CD14-positive monocyte (primary cell): Measurements from ENCODE around the gene ZNF385C. TPM values are rescaled to one million over a fixed set of nuclear protein-coding genes. Genes with fewer than 3 reads are reported as not detected.
"Not testable (repeated sequence)": the region's sequence is repeated elsewhere in the genome, so short reads cannot be mapped to it uniquely, and the experiment has no call there.

ENCODE experiments used
- DNase-seq, 3 donors: peaks; one replicate each; pipeline ENCODE4 v3.0.0-alpha.2; 2011 to 2022
- H2AFZ ChIP-seq: 2 replicates; pipeline ENCODE4 v1.6.0; 2012; ENCODE audit warnings: mild to moderate bottlenecking, low read depth, low read length, inconsistent platforms; ENCODE audit not compliant: insufficient read depth, poor library complexity, severe bottlenecking
- H3K27ac ChIP-seq, 2 donors: 1 replicate in 1 of 2; 2 replicates in 1 of 2; pipeline ENCODE4 v1.5.1; 2012 to 2013; ENCODE audit warnings: low read length in 2 of 2, control low read depth in 1 of 2, inconsistent platforms in 1 of 2, low read depth in 1 of 2, mild to moderate bottlenecking in 1 of 2
- H3K27me3 ChIP-seq, 2 donors: one replicate each; pipeline versions ENCODE4 v1.6.0 to v1.6.1; 2011 to 2013; ENCODE audit warnings: low read length in 2 of 2; ENCODE audit not compliant: control insufficient read depth in 2 of 2, insufficient read depth in 2 of 2
- H3K36me3 ChIP-seq, 2 donors: replicated peaks in 1 of 2; 1 replicate in 1 of 2; 2 replicates in 1 of 2; pipeline versions ENCODE4 v1.5.1 to v1.6.1; 2012 to 2013; ENCODE audit warnings: low read length in 2 of 2, control low read depth in 1 of 2, inconsistent platforms in 1 of 2, mild to moderate bottlenecking in 1 of 2; ENCODE audit not compliant: insufficient read depth in 2 of 2, control insufficient read depth in 1 of 2
- H3K4me1 ChIP-seq, 2 donors: 1 replicate in 1 of 2; 2 replicates in 1 of 2; pipeline versions ENCODE4 v1.5.1 to v1.6.1; 2012 to 2013; ENCODE audit warnings: low read length in 2 of 2, control low read depth in 1 of 2, inconsistent platforms in 1 of 2, mild to moderate bottlenecking in 1 of 2, moderate library complexity in 1 of 2; ENCODE audit not compliant: insufficient read depth in 2 of 2, control insufficient read depth in 1 of 2
- H3K4me2 ChIP-seq: replicated peaks from 2 replicates; pipeline ENCODE3; 2012; ENCODE audit warnings: low read length, moderate library complexity, mild to moderate bottlenecking; ENCODE audit not compliant: poor library complexity, severe bottlenecking; ENCODE audit errors: extremely low read depth
- H3K4me3 ChIP-seq, 3 experiments: fragments of 200-600 bp in 1 of 3; sonication (generic) in 1 of 3; replicated peaks in 1 of 3; 1 replicate in 2 of 3; 2 replicates in 1 of 3; pipeline ENCODE4 v1.5.1; 2011 to 2013; ENCODE audit warnings: low read length in 3 of 3, mild to moderate bottlenecking in 3 of 3, control low read depth in 2 of 3, low read depth in 2 of 3, inconsistent platforms in 1 of 3, moderate library complexity in 1 of 3
- H3K79me2 ChIP-seq: 2 replicates; pipeline ENCODE4 v1.6.0; 2012; ENCODE audit warnings: mild to moderate bottlenecking, control low read depth, inconsistent platforms, low read length, moderate library complexity; ENCODE audit not compliant: insufficient read depth
- H3K9ac ChIP-seq: 2 replicates; pipeline ENCODE4 v1.6.0; 2017; ENCODE audit warnings: low read length, mild to moderate bottlenecking; ENCODE audit not compliant: insufficient read depth, poor library complexity, severe bottlenecking
- H3K9me3 ChIP-seq, 2 donors: replicated peaks in 1 of 2; 1 replicate in 1 of 2; 2 replicates in 1 of 2; pipeline versions ENCODE4 v1.5.1 to v1.6.1; 2012 to 2013; ENCODE audit warnings: low read length in 2 of 2, control low read depth in 1 of 2; ENCODE audit not compliant: control insufficient read depth in 1 of 2, insufficient read depth in 1 of 2
- H4K20me1 ChIP-seq: 2 replicates; pipeline ENCODE4 v1.6.0; 2012; ENCODE audit warnings: mild to moderate bottlenecking, low read length, control low read depth, moderate library complexity; ENCODE audit not compliant: insufficient read depth
- H3K27ac Mint-ChIP-seq, 7 donors: one replicate each; pipeline ENCODE4 v1.8.0; 2020; ENCODE audit warnings: mild to moderate bottlenecking in 7 of 7, mixed read lengths in 7 of 7, moderate library complexity in 6 of 7, inconsistent platforms in 2 of 7
- H3K27me3 Mint-ChIP-seq, 3 donors: one replicate each; pipeline ENCODE4 v1.8.0; 2021 to 2022; ENCODE audit warnings: low read depth in 3 of 3, mild to moderate bottlenecking in 3 of 3, mixed read lengths in 3 of 3, moderate library complexity in 3 of 3, inconsistent platforms in 1 of 3
- H3K36me3 Mint-ChIP-seq, 2 donors: one replicate each; pipeline ENCODE4 v1.8.0; 2020; ENCODE audit warnings: mixed read lengths in 2 of 2, inconsistent platforms in 1 of 2, mild to moderate bottlenecking in 1 of 2
- H3K4me1 Mint-ChIP-seq: one replicate; pipeline ENCODE4 v1.8.0; 2020; ENCODE audit warnings: mild to moderate bottlenecking, mixed read lengths
- H3K4me3 Mint-ChIP-seq, 2 donors: one replicate each; pipeline ENCODE4 v1.8.0; 2020; ENCODE audit warnings: mild to moderate bottlenecking in 2 of 2, mixed read lengths in 2 of 2, moderate library complexity in 1 of 2
- H3K9me3 Mint-ChIP-seq, 7 donors: one replicate each; pipeline ENCODE4 v1.8.0; 2020 to 2022; ENCODE audit warnings: mixed read lengths in 7 of 7, mild to moderate bottlenecking in 6 of 7, moderate library complexity in 6 of 7, inconsistent platforms in 2 of 7
- WGBS: methylation state at CpG from one replicate; pipeline ENCODE4 v1.1.5; 2013; ENCODE audit warnings: missing lambda C conversion rate; ENCODE audit not compliant: insufficient coverage; 5-methylcytosine and 5-hydroxymethylcytosine counted together
- intact Hi-C, 2 donors: fragments of 100-400 bp; cut with micrococcal nuclease; formaldehyde crosslinking; loops; one replicate each; pipeline versions ENCODE4 v1.15.0 to v1.15.1; 2023
- polyA plus RNA-seq, 3 donors: library from polyadenylated mRNA; depleted of rRNA in 1 of 3; unstranded in 2 of 3; stranded (reverse) in 1 of 3; fragments of 300-500 nt in 2 of 3; fragments of >200 nt in 1 of 3; fragmentation: Illumina TruSeq in 2 of 3; gene quantifications; 1 replicate in 2 of 3; 2 replicates in 1 of 3; pipeline ENCODE4 v1.2.3, GENCODE V29; 2012 to 2021
- TF ChIP-seq, protein P1 (sequence below): fragments of 200-600 bp; IDR thresholded peaks from one replicate; pipeline ENCODE4 v1.8.0; 2022; ENCODE audit warnings: antibody characterized with exemption, mild to moderate bottlenecking

ZNF385C gene
- polyA plus RNA-seq, 3 donors, result 0.09 to 0.55 TPM; not detected in 1

DNA sequence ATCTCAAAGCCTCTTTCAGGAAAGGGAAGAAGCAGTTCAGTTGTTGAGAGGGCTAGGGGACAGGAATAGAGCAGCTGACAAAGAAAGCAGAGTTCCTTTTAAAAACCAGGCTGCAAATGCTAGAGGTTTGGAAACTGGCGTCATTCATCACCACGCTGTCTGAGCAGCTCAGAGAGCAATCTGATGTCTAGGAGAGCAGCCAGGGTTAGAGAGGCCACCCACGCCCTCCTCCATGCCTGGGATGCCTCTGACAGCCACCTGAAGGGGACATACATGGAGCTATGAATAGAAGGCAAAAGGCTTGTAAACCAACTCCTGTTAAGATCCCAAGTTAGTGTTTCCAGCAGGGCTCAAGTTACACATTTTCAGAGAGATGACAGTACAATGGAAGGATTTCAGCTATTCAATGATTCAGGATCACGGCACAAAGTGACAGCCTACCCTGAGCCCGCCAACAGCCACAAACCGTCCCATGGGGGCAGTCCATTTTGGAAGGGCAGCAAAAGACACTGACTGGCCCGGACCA, 44.2 kb upstream of the ZNF385C start:
- H3K4me1 Mint-ChIP-seq, result peaks cover 33% of the 10 kb centered on the region
- H3K4me2 ChIP-seq, result no peak overlapping the region

DNA sequence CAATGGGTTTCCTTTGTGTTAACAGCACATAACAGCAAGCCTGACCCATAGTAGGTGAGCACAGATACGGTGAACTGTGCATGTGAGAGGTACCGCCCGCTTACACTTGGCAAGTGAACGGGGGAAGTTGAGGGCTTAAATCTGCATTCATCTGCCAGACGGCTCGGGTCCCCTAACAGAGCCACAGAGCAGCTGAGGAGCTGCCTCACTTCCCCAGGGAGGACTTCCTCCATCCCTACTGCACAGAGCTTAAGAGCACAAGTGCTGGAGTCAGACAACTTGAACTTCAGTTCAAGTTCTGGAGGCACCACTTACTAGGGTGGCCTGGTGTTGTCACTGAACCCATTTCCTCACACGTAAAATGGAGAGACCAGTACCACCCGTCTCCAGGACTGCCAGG, 43.1 kb upstream of the ZNF385C start:
- H3K4me1 Mint-ChIP-seq, result peaks cover 41% of the 10 kb centered on the region
- H3K27ac Mint-ChIP-seq, result peak overlapping the region in 5 of 7 donors; percentile 12 to 83 (median 52)
- Histone ChIP-seq H3K9me3 (no peaks in the 10 kb centered on the region), H3K27me3 (no peaks in the 10 kb centered on the region), H3K4me2 (no peak overlapping the region), H3K27ac (peak overlapping the region in 1 of 2 donors; percentile 45), H3K4me1 (peaks cover 5 to 21% of the 10 kb centered on the region in 2 donors), H3K36me3 (peaks cover 38 to 87% of the 10 kb centered on the region in 2 donors), H3K79me2 (peaks cover 98% of the 10 kb centered on the region), H3K9ac (no peak overlapping the region), H2AFZ (no peak overlapping the region), H4K20me1 (peaks cover 97% of the 10 kb centered on the region), H3K4me3 (no peak overlapping the region)
- no peak overlapping the region for H3K4me3 Mint-ChIP-seq
- no peaks in the 10 kb centered on the region for H3K27me3 Mint-ChIP-seq
- no peaks in the 10 kb centered on the region for H3K9me3 Mint-ChIP-seq
- WGBS, result 71% methylated on average over 1 of the region's 8 CpGs
- DNase-seq, result no peak
- H3K36me3 Mint-ChIP-seq, result peaks cover 26 to 72% of the 10 kb centered on the region in 2 donors
- intact Hi-C loops, result no loop called here
- TF ChIP-seq, protein P1, sequence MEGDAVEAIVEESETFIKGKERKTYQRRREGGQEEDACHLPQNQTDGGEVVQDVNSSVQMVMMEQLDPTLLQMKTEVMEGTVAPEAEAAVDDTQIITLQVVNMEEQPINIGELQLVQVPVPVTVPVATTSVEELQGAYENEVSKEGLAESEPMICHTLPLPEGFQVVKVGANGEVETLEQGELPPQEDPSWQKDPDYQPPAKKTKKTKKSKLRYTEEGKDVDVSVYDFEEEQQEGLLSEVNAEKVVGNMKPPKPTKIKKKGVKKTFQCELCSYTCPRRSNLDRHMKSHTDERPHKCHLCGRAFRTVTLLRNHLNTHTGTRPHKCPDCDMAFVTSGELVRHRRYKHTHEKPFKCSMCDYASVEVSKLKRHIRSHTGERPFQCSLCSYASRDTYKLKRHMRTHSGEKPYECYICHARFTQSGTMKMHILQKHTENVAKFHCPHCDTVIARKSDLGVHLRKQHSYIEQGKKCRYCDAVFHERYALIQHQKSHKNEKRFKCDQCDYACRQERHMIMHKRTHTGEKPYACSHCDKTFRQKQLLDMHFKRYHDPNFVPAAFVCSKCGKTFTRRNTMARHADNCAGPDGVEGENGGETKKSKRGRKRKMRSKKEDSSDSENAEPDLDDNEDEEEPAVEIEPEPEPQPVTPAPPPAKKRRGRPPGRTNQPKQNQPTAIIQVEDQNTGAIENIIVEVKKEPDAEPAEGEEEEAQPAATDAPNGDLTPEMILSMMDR, result no peak

More for the DNA sequence above, 44.2 kb upstream of the ZNF385C start:
- Histone ChIP-seq H3K79me2 (peaks cover 98% of the 10 kb centered on the region), H3K9me3 (no peaks in the 10 kb centered on the region), H4K20me1 (peaks cover 97% of the 10 kb centered on the region), H3K36me3 (peaks cover 39 to 87% of the 10 kb centered on the region in 2 donors), H3K4me3 (no peak overlapping the region), H3K27ac (peak overlapping the region in 1 of 2 donors; percentile 53), H3K9ac (no peak overlapping the region), H3K27me3 (no peaks in the 10 kb centered on the region), H2AFZ (no peak overlapping the region), H3K4me1 (peaks cover 0 to 10% of the 10 kb centered on the region in 2 donors)
- DNase-seq, result no peak
- Mint-ChIP-seq H3K4me3 (no peak overlapping the region), H3K27ac (peak overlapping the region in 4 of 7 donors; percentile 12 to 55 (median 34)), H3K27me3 (no peaks in the 10 kb centered on the region), H3K36me3 (peaks cover 31 to 72% of the 10 kb centered on the region in 2 donors), H3K9me3 (no peaks in the 10 kb centered on the region)
- TF ChIP-seq, protein P1, result no peak
- intact Hi-C loops, result no loop called here
- WGBS, result 92% methylated on average over 6 of the region's 7 CpGs

DNA sequence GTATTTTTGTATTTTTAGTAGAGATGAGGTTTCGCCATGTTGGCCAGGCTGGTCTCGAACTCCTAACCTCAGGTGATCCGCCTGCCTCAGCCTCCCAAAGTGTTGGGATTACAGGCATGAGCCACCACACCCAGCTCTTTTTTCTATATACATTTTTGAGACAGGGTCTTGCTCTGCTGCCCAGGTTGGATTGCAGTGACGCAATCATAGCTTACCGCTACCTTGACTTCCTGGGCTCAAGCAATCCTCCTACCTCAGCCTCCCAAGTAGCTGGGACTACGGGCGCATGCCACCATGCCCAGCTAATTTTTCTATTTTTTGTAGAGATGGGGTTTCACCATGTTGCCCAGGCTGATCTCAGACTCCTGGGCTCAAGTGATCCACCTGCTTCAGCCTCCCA, 42.4 kb upstream of the ZNF385C start:
- H3K36me3 Mint-ChIP-seq, result peaks cover 23 to 66% of the 10 kb centered on the region in 2 donors
- peaks cover 48% of the 10 kb centered on the region for H3K4me1 Mint-ChIP-seq
- H3K27ac Mint-ChIP-seq, result peak overlapping the region in 1 of 7 donors; percentile 28
- H3K4me3 Mint-ChIP-seq, H3K4me2 ChIP-seq, H3K9ac ChIP-seq, intact Hi-C loops, H3K27me3 Mint-ChIP-seq, H3K27me3 ChIP-seq, DNase-seq, H2AFZ ChIP-seq, H3K9me3 ChIP-seq, H3K9me3 Mint-ChIP-seq, H3K4me3 ChIP-seq: not testable (repeated sequence)
- Histone ChIP-seq H3K36me3 (peaks cover 31 to 84% of the 10 kb centered on the region in 2 donors), H3K27ac (peak overlapping the region in 1 of 2 donors; percentile 45), H4K20me1 (peaks cover 96% of the 10 kb centered on the region), H3K4me1 (peaks cover 12 to 28% of the 10 kb centered on the region in 2 donors), H3K79me2 (peaks cover 95% of the 10 kb centered on the region)
- WGBS, result 100% methylated on average over 1 of the region's 7 CpGs
